ENCODE results near the gene PPP1R7. TPM values are rescaled to one million over a fixed set of nuclear protein-coding genes. Genes with fewer than 3 reads are reported as not detected.

The PPP1R7 gene
- total RNA-seq, 2 donors from 2014 or later = 57.5 to 61.4 TPM

DNA sequence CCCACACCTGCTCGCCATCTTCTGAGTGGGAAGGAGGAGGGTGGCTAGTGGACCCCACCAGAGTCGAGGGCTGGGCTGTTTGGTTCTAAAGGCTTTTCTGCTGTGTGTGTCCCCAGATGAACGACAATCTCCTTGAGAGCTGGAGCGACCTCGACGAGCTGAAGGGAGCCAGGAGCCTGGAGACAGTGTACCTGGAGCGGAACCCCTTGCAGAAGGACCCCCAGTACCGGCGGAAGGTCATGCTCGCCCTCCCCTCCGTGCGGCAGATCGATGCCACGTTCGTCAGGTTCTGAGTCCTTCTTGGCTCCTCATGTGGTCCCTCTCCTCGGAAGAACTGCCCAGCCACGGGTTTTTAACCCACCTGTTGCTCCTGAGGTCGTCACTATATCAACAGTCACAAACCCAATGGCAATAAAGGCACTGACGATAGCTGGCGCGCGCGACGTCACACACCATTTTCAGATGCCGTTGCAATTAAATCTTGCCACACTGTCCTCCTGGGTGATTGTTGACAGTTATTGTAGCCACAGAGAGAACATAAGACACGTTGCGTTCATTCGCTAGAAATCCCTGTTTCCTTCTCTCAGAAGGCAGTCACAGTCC lies 32.4 kb downstream of the PPP1R7 start:
- no peak overlapping the region for H3K27ac ChIP-seq
- H3K36me3 ChIP-seq = no peaks in the 10 kb centered on the region
- no peaks in the 10 kb centered on the region for H3K9me3 ChIP-seq
- no peaks in the 10 kb centered on the region for H3K27me3 ChIP-seq
- no peak for DNase-seq (ENCODE audit: low spot score)
- H3K4me3 ChIP-seq = no peak overlapping the region
- no peaks in the 10 kb centered on the region for H3K4me1 ChIP-seq
- TF ChIP-seq, protein P1, sequence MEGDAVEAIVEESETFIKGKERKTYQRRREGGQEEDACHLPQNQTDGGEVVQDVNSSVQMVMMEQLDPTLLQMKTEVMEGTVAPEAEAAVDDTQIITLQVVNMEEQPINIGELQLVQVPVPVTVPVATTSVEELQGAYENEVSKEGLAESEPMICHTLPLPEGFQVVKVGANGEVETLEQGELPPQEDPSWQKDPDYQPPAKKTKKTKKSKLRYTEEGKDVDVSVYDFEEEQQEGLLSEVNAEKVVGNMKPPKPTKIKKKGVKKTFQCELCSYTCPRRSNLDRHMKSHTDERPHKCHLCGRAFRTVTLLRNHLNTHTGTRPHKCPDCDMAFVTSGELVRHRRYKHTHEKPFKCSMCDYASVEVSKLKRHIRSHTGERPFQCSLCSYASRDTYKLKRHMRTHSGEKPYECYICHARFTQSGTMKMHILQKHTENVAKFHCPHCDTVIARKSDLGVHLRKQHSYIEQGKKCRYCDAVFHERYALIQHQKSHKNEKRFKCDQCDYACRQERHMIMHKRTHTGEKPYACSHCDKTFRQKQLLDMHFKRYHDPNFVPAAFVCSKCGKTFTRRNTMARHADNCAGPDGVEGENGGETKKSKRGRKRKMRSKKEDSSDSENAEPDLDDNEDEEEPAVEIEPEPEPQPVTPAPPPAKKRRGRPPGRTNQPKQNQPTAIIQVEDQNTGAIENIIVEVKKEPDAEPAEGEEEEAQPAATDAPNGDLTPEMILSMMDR (IDR thresholded peaks at IDR 0.05) = no peak

DNA sequence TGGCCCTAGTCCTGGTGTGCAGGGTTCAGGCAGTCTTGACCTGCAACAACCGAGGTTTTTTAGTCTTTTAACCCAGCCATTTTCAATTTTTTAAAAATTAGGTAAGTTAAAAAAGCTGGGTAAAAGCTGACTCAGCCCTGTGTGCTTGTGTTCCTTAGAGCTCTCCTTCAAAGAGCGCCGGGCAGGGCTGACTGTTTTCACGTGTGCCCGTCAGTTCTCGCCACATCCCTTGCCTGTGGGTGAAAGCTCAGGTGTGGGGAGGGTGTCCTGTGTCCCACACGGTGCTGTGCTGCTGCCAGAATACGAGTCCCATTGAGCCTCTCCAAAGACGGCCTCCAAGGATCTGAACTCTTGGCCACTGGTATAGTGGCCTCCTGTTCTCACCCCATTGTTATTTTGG lies 33.0 kb downstream of the PPP1R7 start:
- no peaks in the 10 kb centered on the region for H3K9me3 ChIP-seq
- no peak overlapping the region for H3K4me3 ChIP-seq
- no peak overlapping the region for H3K27ac ChIP-seq
- H3K27me3 ChIP-seq = no peaks in the 10 kb centered on the region
- DNase-seq (ENCODE audit: low spot score) = no peak
- H3K4me1 ChIP-seq = no peaks in the 10 kb centered on the region
- H3K36me3 ChIP-seq = no peaks in the 10 kb centered on the region
- TF ChIP-seq, protein P1 (IDR thresholded peaks at IDR 0.05) = no peak

DNA sequence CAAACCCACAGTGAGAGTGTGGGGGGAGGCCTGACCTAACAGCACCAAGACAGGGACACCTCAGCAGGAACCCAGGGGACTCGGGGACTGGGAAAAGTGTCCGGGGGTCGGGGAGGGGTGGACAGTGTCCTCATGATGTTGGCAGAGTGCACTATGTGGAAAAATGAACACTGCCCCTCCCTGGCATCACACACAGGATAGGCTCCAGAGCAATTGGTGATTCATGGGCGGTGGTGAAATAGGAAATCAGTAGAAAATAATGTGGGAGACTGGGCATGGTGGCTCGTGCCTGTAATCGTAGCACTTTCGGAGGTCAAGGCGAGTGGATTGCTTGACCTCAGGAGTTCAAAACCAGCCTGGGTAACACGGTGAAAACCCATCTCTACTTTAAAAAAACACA lies 34.6 kb downstream of the PPP1R7 start:
- no peaks in the 10 kb centered on the region for H3K9me3 ChIP-seq
- DNase-seq (ENCODE audit: low spot score) = no peak
- no peak overlapping the region for H3K4me3 ChIP-seq
- H3K27me3 ChIP-seq = no peaks in the 10 kb centered on the region
- TF ChIP-seq, protein P1 (IDR thresholded peaks at IDR 0.05) = no peak
- no peaks in the 10 kb centered on the region for H3K36me3 ChIP-seq
- H3K4me1 ChIP-seq = no peaks in the 10 kb centered on the region
- H3K27ac ChIP-seq = no peak overlapping the region

DNA sequence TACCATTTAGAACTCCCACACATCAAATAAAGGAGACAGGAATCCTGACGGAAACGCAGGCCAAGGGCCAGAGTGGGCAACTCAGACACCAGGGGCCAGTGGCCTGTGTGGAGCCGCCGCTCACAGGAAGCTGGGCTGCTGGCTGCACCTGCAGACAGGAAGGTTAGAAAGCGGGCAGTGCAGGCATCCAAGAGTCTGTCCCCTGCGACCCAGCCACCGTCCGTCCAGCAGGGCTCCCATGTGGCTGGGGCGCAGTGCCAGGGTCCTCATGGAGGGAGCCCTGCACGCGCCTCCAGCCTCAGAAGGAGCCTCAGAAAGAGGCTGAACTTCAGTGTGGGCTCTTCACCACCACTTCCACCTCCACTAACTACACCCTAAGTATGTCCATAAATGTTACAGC lies 35.7 kb downstream of the PPP1R7 start:
- Histone ChIP-seq H3K4me1 (no peaks in the 10 kb centered on the region), H3K9me3 (no peaks in the 10 kb centered on the region), H3K4me3 (no peak overlapping the region), H3K36me3 (no peaks in the 10 kb centered on the region), H3K27me3 (no peaks in the 10 kb centered on the region), H3K27ac (no peak overlapping the region)
- DNase-seq (ENCODE audit: low spot score) = no peak
- TF ChIP-seq, protein P1 (IDR thresholded peaks at IDR 0.05) = no peak

DNA sequence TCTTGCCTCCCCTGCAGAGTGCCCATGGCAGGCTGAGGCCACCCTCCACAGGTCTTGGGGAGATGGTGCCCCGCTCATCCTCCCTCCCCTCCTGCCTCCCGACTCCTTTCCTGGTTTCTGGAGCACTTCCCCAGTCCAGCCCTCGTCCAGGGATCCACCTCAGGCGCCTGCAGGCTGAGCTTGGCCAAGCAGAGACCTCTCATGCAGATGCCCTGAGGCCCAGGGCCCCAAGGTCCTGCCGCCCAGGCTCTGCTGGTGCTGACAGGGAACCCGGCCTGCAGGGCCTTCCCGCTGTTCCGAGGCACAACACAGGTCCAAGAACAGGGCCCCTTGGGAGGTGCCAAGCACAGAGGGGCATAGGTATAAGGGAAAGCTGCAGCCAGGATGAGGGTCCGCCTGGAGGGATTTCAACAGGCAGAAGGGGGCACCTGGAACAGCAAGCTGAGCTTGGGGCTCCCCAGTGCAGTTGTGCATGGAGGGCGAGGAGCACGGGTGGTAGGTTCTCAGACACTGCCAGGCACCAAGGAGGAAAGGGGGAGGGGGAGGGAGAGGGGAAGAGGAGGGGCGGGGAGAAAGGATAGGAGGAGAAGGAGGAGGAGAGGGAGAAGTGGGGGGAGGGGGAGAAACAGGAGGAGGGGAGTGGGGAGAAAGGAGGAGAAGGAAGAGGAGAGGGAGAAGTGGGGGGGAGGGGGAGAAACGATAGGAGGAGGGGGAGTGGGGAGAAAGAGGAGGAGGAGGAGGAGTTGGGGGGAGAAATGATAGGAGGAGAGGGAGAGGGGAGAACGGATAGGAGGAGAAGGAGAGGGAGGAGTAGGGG lies 37.0 kb downstream of the PPP1R7 start:
- Histone ChIP-seq H3K27ac (no peak overlapping the region), H3K27me3 (no peaks in the 10 kb centered on the region), H3K4me1 (no peaks in the 10 kb centered on the region), H3K4me3 (no peak overlapping the region), H3K9me3 (no peaks in the 10 kb centered on the region), H3K36me3 (no peaks in the 10 kb centered on the region)
- TF ChIP-seq, protein P1 (IDR thresholded peaks at IDR 0.05) = no peak
- no peak for DNase-seq (ENCODE audit: low spot score)

Data from right atrium auricular region (tissue), 2 donors.